CD4-positive, alpha-beta T cell treated with Interleukin-17A for 4 hours (primary cell): Measurements from ENCODE around the gene ANXA5.
A peak's percentile ranks its signal among the peaks of the same experiment; 100 is the strongest.

Source experiments
- DNase-seq: peaks from one replicate; pipeline ENCODE4 v3.0.0-alpha.2; 2020; ENCODE audit warnings: mixed read lengths

ANXA5 gene

DNA sequence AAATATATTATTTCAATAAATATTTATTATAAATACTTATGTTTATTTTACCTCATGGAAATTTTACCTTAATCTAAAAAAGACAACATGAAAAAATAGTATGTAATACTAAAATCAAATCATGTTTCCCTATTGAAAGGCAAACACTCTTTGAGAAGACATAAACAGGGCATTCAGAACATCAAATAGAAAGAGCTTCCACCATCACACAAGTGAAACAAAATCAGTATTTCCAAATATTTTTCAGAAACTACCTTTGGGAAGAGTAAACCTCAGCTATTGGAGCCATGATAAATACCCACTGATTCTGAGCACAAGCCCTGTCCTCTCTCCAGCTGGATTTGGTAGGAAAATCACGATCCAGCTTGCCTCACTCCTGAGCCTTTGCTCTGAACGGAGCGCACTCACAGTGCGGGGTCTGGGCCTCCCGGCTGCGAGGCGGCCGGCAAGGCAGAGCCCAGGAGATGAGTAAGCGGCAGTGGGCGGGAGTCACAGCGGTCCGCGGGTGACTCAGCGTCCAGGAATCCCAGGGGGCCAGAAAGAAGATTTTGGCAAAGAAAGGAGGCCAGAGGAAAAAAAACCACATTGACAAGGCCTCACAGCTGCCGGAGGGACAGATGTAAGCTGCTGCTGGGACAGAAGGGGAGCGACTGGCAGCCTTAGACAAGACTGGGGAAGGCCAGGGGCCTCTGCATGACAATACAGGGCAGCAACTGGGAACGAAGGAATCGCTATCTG is 14.7 kb upstream of the ANXA5 start:
- peak; percentile 20 for DNase-seq

GRCh38 chr4:121709766-121710405 is 13.1 kb upstream of the ANXA5 start:
- DNase-seq, result no peak

DNA sequence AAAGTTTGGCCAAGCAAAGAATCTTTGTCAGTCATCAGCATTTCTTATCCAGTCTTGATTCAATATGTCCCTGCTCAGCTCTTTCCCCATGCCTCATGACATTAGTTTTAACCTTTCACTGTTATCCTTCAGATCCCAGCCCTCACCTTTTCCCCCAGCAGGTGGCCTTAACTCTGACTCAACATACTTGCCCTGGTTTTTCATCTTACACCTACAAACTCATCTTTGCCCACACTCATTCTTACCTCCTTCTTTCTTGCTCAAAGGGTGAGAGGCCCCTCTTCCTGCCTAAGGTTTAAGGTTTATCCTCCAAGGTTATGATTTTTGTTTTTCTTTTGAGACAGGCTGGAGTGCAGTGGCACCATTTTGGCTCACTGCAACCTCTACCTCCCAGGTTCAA is 10.6 kb upstream of the ANXA5 start:
- DNase-seq, result no peak

GRCh38 chr4:121706595-121707021 is 9.8 kb upstream of the ANXA5 start:
- DNase-seq, result peak; percentile 25

DNA sequence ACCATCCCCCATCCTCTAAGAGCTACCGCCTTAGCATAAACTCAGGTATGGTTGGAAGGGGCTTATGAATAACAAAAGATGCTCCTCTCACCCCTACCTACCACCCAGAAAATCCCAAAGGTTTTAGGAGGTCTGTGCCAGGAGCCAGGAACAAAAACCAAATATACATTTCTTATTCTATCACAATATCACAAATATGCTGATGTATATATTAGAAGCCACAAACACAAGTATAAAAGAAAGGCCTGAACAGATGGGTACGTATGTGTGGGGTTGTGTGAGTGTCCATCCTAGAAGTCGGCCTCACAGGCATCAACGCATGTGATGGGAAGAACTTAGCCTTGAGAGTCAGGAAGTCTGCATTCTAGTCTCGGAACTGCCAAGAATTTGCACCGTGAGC is 8.7 kb upstream of the ANXA5 start:
- DNase-seq, result no peak

GRCh38 chr4:121702136-121702535 is 5.4 kb upstream of the ANXA5 start:
- no peak for DNase-seq

- DNase-seq, result no peak
Measured at GRCh38 chr4:121701263-121701662, 4.5 kb upstream of the ANXA5 start.

GRCh38 chr4:121698236-121698671 is 1.5 kb upstream of the ANXA5 start:
- DNase-seq, result no peak

GRCh38 chr4:121697564-121697963 is 784 bp upstream of the ANXA5 start:
- no peak for DNase-seq

GRCh38 chr4:121696170-121696580 is 605 bp downstream of the ANXA5 start:
- DNase-seq, result peak; percentile 65

DNA sequence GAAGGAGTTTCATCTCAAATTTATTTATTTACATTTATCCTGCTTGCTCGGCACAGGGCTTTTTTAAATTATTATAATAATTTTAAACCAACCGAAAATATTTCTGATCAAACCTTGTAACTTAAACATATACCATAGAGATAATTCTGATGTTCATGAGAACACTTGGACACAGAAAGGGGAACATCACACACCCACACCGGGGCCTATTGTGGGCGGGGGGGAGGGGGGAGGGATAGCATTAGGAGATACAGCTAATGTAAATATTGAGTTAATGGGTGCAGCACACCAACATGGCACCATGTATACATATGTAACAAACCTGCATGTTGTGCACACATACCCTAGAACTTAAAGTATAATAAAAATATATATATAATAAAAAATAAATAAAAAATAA is 2.9 kb downstream of the ANXA5 start:
- no peak for DNase-seq

- DNase-seq, result no peak
Measured at GRCh38 chr4:121693450-121693849, 3.3 kb downstream of the ANXA5 start.

GRCh38 chr4:121692261-121692660 is 4.5 kb downstream of the ANXA5 start:
- no peak for DNase-seq

DNA sequence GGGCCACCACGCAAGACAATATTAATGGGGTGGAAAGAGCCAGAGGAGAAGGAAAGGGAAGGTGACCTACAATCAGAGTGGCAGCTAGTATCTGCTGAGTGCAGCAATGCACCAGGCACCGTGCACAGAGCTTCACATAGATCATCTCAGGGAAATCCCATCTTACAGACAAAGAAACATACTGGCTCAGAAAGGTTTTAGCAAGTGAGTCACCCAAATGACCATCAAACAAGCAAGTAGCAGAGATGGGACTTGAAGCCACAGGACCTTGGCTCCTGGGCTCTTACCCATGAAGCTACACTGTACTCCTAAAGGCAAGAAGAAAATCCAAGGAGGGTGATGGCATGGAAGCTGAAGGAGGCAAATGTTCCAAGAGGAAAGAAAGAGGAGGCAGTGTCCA is 6.8 kb downstream of the ANXA5 start:
- DNase-seq, result no peak

- DNase-seq, result no peak
Measured at GRCh38 chr4:121688701-121689100, 8.1 kb downstream of the ANXA5 start.

- no peak for DNase-seq
Measured at GRCh38 chr4:121688261-121688660, 8.5 kb downstream of the ANXA5 start.

- DNase-seq, result no peak
Measured at GRCh38 chr4:121686255-121686654, 10.5 kb downstream of the ANXA5 start.

DNA sequence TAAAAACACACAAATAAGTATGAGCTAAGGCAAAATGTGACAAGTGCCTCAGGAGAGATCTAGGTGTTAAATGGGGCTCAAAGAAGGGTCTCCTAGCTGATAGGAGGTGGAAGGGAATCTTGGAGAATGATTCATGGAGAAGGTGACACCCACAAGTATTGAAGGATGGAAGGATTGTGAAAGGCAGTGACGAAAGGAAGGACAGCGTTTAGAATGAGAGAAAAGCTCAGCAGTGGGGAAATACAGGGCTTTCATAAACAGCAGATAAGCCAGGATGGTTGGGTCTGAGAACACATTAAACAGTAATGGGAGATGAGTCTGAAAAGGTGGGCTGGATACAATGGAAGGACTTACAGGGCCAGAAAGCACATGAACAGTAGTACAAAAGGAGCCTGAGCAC is 11.5 kb downstream of the ANXA5 start:
- no peak for DNase-seq

GRCh38 chr4:121684561-121684960 is 12.2 kb downstream of the ANXA5 start:
- DNase-seq, result no peak

DNA sequence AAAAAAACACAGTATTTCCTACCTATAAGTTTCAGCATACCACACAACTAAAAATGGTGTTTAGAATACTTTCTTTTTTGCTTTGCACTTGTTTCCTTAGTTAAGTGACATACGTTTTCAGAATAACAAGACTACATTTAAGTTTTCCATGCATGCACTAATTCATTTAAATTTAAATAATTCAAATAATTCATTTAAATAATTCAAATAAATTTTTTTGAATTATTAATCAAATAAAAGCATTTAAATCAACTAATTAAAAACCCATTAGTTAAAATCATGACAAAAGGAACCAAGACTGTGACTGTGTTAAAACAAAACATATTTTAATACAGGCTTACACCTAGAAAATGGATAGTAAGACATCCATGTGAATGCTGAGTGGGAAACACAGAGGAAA is 12.8 kb downstream of the ANXA5 start:
- DNase-seq, result no peak

DNA sequence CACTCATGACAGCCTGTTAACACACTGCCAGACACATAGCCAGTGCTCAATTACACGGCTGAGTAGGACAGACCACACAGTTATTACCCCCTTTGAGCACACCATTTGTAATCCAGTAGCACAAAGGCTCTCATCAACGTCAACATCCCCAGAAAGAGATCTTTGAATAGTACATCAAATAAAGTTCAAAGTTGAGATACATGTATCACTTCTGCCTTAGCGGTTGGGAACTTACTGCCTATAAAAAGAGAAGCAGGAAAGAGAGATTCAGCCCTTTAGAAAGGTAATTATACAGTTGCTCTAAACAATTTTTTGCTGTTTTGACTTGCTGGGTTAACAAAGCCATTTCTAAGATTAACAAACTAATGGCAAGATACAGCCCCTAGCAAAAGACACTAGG is 16.2 kb downstream of the ANXA5 start:
- DNase-seq, result no peak

DNA sequence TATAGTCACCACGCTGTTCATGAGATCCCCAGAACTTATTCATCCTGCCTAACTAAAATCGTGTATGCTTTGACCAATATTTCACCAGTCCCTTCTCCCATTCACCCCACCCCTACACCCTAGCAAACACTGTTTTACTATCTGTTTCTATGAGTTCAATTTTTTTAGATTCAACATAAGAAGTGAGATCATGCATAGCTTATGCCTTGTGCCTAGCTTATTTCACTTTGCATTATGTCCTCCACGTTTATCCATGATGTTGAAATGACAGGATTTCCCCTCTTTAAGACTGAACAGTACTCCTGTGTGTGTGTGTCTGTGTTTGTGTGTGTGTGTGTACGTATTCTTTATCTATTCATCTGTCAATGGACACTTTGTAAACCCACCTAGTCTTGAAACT is 16.8 kb downstream of the ANXA5 start:
- no peak for DNase-seq

GRCh38 chr4:121679267-121679666 is 17.5 kb downstream of the ANXA5 start:
- DNase-seq, result no peak

- no peak for DNase-seq
Measured at GRCh38 chr4:121677524-121677923, 19.3 kb downstream of the ANXA5 start.
